ENCODE data around the gene NRL. TPM values are rescaled to one million over a fixed set of nuclear protein-coding genes. Genes with fewer than 3 reads are reported as not detected.
A peak's percentile ranks its signal among the peaks of the same experiment; 100 is the strongest.
"Not testable (repeated sequence)": the region's sequence is repeated elsewhere in the genome, so short reads cannot be mapped to it uniquely, and the experiment has no call there.

The NRL gene
- total RNA-seq, 1 experiment from 2014 or later, result 1.3 TPM

- TF ChIP-seq ZNF121 (CRISPR knock-in tag; IDR thresholded peaks at IDR 0.05), result no peak
- 0 out of 2 replicates have a peak, but pooled peaks have one; percentile 18 for TF ChIP-seq CBFB (CRISPR knock-in tag; IDR thresholded peaks at IDR 0.05; ENCODE audit: low read depth)
- ChIA-PET CTCF (interaction anchor here (0.8 to 4.3 kb wide), 13 partner anchors 13 to 419 kb away, joined by 3 to 25 read pairs (median 7); partner anchors contain the start of genes DCAF11, IRF9, NRL and PCK2), POLR2A (interaction anchor here (0.6 to 2.4 kb wide), 8 partner anchors 10 to 90 kb away, joined by 3 to 17 read pairs (median 5); partner anchors contain the start of genes DCAF11, EMC9, NRL and PCK2)
- peaks cover 5% of the 10 kb centered on the region for H3K27me3 Mint-ChIP-seq (ENCODE audit: low read depth)
- no peaks in the 10 kb centered on the region for H3K36me3 Mint-ChIP-seq
- DNase-seq (ENCODE audit: low spot score) (peak; percentile 35), ATAC-seq (peak; percentile 48)
- H3K9me3 Mint-ChIP-seq, result no peaks in the 10 kb centered on the region
- H3K4me3 Mint-ChIP-seq, result peak overlapping the region; percentile 76
- peak overlapping the region; percentile 58 for H3K27ac Mint-ChIP-seq
- H3K4me1 Mint-ChIP-seq, result peaks cover 18% of the 10 kb centered on the region
Measured at GRCh38 chr14:24051176-24051788, 63.5 kb downstream of the NRL start.

- not testable (repeated sequence) for H3K27me3 Mint-ChIP-seq (ENCODE audit: low read depth); H3K9me3 Mint-ChIP-seq; H3K36me3 Mint-ChIP-seq; DNase-seq (ENCODE audit: low spot score)
- ATAC-seq, result 0 out of 2 replicates have a peak, but pooled peaks have one; percentile 2
- Mint-ChIP-seq H3K27ac (peak overlapping the region; percentile 58; the same call in 1 of the 2 replicates), H3K4me3 (peak overlapping the region; percentile 76), H3K4me1 (peaks cover 18% of the 10 kb centered on the region)
- CTCF ChIA-PET, result interaction anchor here (1.2 to 4.3 kb wide), 7 partner anchors 15 to 247 kb away, joined by 3 to 25 read pairs (median 15); partner anchors contain the start of genes DCAF11, NRL and PCK2
- POLR2A ChIA-PET, result interaction anchor here (0.6 to 2.4 kb wide), 3 partner anchors 58 to 70 kb away, joined by 3 to 12 read pairs (median 11); partner anchors contain the start of genes DCAF11 and NRL
Measured at GRCh38 chr14:24050753-24051152, 64.0 kb downstream of the NRL start.

- CTCF ChIA-PET, result not testable (repeated sequence)
Measured at GRCh38 chr14:24049002-24049401, 65.7 kb downstream of the NRL start.

GRCh38 chr14:24042746-24043145 lies 72.0 kb downstream of the NRL start:
- ATAC-seq, result no peak
- H3K4me1 Mint-ChIP-seq, result no peaks in the 10 kb centered on the region; the same call in 1 of the 2 replicates
- no peak overlapping the region for H3K4me3 Mint-ChIP-seq
- TF ChIP-seq CDX4 (CRISPR knock-in tag; IDR thresholded peaks at IDR 0.05; ENCODE audit: borderline replicate concordance), result no peak
- TF ChIP-seq ZNF396 (CRISPR knock-in tag; IDR thresholded peaks at IDR 0.05; ENCODE audit: borderline replicate concordance), result no peak
- TF ChIP-seq E2F4 (CRISPR knock-in tag; IDR thresholded peaks at IDR 0.05; ENCODE audit: borderline replicate concordance, low read depth), result no peak
- TF ChIP-seq NR3C1 (CRISPR knock-in tag; conservative IDR thresholded peaks at IDR 0.05; ENCODE audit: low read depth), result no peak
- no peak for TF ChIP-seq PRRX2 (CRISPR knock-in tag; IDR thresholded peaks at IDR 0.05)
- no peak for TF ChIP-seq CBFB (CRISPR knock-in tag; IDR thresholded peaks at IDR 0.05; ENCODE audit: low read depth)
- no peak for TF ChIP-seq GRHL2 (CRISPR knock-in tag; IDR thresholded peaks at IDR 0.05; ENCODE audit: insufficient replicate concordance, severe bottlenecking)
- no peak for TF ChIP-seq E2F1 (CRISPR knock-in tag; IDR thresholded peaks at IDR 0.05)
- no peak for TF ChIP-seq MLX (CRISPR knock-in tag; IDR thresholded peaks at IDR 0.05)
- TF ChIP-seq USF1 (CRISPR knock-in tag; IDR thresholded peaks at IDR 0.05), result no peak
- no peak for TF ChIP-seq ZBTB21 (CRISPR knock-in tag; IDR thresholded peaks at IDR 0.05; ENCODE audit: borderline replicate concordance)
- TF ChIP-seq TCF7 (CRISPR knock-in tag; IDR thresholded peaks at IDR 0.05; ENCODE audit: low read depth), result no peak
- no peak for TF ChIP-seq JAZF1 (CRISPR knock-in tag; IDR thresholded peaks at IDR 0.05)
- TF ChIP-seq MAX (CRISPR knock-in tag; IDR thresholded peaks at IDR 0.05), result no peak
- TF ChIP-seq IRF1 (CRISPR knock-in tag; IDR thresholded peaks at IDR 0.05), result no peak
- TF ChIP-seq FOXK1 (CRISPR knock-in tag; IDR thresholded peaks at IDR 0.05), result no peak
- H3K36me3 Mint-ChIP-seq, result no peaks in the 10 kb centered on the region
- ChIA-PET POLR2A (no interaction called here), CTCF (interaction anchor here (1.0 to 1.3 kb wide), 2 partner anchors 16 to 118 kb away, joined by 3 to 4 read pairs; partner anchors contain the start of gene IRF9)
- peaks cover 35% of the 10 kb centered on the region for H3K27me3 Mint-ChIP-seq (ENCODE audit: low read depth)
- peaks cover 3% of the 10 kb centered on the region; the same call in 1 of the 2 replicates for H3K9me3 Mint-ChIP-seq
- DNase-seq (ENCODE audit: low spot score), result no peak
- no peak overlapping the region for H3K27ac Mint-ChIP-seq

More at GRCh38 chr14:24049002-24049401, 65.7 kb downstream of the NRL start:
- ATAC-seq; H3K27ac Mint-ChIP-seq; H3K36me3 Mint-ChIP-seq; DNase-seq (ENCODE audit: low spot score); H3K9me3 Mint-ChIP-seq; H3K4me3 Mint-ChIP-seq; POLR2A ChIA-PET: not testable (repeated sequence)
- Mint-ChIP-seq H3K4me1 (peaks cover 18% of the 10 kb centered on the region), H3K27me3 (ENCODE audit: low read depth) (peaks cover 17% of the 10 kb centered on the region)
